Stimulated activated CD4-positive, alpha-beta T cell treated with anti-CD3 and anti-CD28 coated beads, Interleukin-2, amount 100 ng/mL, for 48 hours (primary cell): ENCODE data around the gene TTC7B.
"Not testable (repeated sequence)": the region's sequence is repeated elsewhere in the genome, so short reads cannot be mapped to it uniquely, and the experiment has no call there.

Experiments used
- DNase-seq, 2 donors: peaks; one replicate each; pipeline ENCODE4 v3.0.0-alpha.2; 2020

TTC7B gene

GRCh38 chr14:90830931-90831701 is 14.9 kb upstream of the TTC7B start:
- DNase-seq, result no peak

- no peak for DNase-seq
Measured at GRCh38 chr14:90829677-90830076, 13.4 kb upstream of the TTC7B start.

GRCh38 chr14:90828642-90829487 is 12.6 kb upstream of the TTC7B start:
- no peak for DNase-seq

- peak; percentile 85 to 89 for DNase-seq
Measured at GRCh38 chr14:90827919-90828610, 11.8 kb upstream of the TTC7B start.

GRCh38 chr14:90823542-90823941 is 7.3 kb upstream of the TTC7B start:
- not testable (repeated sequence) for DNase-seq

DNA sequence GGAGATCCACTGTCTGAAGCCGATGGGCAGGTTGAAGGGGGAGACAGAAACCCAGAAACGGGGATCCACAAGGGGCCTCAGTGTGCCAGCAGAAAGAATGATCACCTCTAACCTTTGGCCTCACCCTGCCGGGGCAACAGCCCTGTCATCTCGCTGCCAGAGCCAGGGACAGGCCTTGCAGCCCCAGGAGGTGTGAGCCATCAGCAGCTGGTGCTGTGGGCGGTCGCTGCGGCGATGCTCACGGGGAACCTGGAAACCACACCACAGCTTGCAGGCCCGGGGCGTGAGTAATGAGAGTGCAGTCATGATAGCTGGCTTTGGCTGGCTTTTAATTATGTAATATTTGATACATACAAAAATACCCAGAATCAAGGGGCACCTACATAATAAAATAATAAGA is 4.7 kb upstream of the TTC7B start:
- peak; percentile 65 to 73 for DNase-seq

DNA sequence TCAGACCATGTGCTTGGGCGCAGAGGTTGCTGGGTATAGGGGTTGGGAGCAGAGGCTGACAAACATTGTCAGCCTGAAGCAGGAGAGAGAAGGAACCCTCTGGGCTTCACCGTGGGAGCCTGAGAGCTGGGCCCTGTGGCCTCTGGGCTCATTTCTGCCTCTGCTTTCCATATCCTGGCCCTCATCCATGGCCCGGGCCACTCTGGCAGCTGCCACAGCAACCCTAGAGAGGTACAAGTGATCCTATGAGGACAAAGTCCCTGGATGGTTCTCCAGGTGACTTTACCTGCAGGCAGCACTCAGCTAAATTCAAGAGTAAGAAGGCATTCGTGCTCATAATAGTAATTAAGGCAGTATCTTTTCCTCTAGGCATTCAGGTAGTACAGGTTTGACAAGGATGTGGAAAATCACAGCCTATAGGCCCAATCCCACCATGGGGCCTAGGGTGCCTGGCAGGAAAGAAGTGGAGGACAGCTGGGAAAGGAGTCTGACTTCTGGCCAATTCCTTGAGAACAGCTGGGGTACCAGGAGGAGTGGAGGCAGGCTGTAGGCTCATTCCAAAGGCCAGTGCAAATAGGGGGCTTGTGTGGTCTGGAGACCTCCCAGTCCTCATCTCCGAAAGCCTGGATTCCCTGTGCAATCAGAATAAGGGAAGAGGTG is 3.6 kb upstream of the TTC7B start:
- no peak for DNase-seq

GRCh38 chr14:90818715-90819114 is 2.5 kb upstream of the TTC7B start:
- no peak for DNase-seq

DNA sequence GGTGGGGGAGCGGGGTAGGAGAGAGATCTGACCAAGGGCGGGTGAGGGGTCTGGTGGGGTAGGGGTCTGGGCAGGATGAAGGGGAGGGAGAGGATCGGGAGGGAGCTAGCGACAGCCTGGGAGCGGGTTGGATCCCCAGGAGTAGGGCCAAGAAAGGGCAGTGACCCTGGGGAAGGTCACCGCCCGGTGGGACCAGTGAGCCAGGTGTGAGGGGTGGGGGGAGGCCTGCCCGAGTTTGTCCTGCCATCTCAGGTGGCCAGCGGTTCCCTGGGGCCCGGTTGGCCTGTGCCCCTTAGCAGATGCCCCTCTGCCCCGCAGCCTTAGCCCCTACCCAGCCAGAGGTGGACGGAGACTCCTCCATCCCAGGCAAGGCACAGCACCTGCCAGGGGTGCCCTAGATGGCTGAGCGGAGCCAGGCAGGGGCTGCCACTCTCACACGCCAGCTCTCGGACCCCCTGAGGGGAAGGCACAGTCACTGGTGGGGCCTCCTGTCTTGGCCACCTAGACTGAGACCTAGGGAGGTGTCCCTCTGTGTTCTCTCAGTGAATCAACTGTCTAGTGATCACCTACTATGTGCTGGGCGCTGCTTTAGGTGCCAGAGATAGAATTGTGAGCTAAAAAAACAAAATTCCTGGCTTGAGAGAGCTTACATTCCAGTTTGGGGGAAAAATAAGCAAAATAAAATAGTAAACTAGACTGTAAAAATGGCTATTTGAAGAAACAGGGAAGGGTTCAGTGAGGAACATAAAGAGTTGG is 629 bp upstream of the TTC7B start:
- DNase-seq, result no peak

DNA sequence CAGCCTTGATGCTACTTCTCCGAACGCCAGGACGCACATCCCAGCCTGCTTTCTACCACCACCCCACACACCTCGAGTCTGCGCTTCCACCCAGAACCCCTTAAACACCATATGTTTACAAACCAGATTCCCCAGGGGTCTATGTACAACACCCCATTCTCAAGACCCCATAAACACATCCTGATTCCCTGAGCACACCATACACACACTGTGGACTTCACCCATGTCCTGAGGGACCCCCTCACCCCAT is 733 bp downstream of the TTC7B start:
- DNase-seq, result no peak

GRCh38 chr14:90814806-90815571 is 1.2 kb downstream of the TTC7B start:
- DNase-seq, result no peak

DNA sequence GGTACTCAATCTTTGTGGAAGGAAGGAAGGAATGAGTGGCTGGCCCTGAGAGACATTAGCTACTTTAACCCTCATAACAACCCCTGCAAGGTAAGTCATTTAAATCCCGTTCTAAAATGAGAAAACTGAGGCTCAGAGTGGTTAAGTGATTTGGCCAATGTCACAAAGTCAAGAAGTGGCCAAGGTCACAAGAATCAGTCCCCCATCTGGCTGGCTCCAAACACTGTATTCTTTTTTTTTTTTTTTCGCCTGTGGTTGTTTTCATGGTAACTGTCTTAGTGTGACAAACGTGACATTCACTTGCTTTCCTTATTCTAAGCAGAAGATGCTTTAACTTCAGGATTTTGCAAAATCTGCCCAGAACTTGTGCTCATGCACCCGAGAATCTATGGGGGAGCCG is 2.8 kb downstream of the TTC7B start:
- DNase-seq, result no peak

DNA sequence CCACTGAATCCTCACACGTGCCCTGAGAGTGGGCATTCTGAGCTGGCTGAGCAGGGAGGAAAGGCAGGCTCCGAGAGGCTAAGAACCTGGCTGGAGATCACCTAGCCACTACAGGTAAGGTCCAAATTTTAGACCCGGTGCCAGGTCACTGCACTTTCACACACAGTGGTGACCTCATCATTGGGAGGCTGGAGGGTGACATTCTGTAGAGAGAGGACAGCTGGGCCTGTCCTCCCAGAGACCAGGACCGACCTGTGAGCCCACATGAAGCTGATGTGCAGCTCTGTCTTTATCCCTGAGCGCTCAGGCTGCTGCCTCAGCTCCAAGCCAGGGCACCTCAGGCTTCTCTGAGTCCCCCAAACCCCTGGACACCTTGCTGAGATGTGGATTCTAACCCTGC is 4.1 kb downstream of the TTC7B start:
- DNase-seq, result no peak

DNA sequence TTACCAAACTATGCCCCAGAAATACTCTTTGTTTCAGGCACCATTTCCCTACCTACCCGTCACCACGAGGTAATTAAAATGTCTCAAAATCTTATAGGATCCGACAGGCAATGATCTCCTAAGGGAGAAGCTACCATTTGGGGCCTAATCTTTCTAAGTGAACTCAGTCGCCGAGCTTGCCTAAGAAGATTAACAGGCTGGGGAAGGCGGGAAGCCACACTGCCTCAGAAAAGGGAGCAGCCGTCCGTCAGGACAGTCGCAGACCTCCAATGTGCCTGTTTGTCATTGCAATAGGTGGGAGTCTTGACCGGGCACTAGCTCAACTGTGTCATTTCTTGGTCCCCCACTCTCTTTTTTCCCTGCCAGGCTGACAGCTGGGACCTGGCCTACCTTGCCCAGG is 4.6 kb downstream of the TTC7B start:
- DNase-seq, result no peak

DNA sequence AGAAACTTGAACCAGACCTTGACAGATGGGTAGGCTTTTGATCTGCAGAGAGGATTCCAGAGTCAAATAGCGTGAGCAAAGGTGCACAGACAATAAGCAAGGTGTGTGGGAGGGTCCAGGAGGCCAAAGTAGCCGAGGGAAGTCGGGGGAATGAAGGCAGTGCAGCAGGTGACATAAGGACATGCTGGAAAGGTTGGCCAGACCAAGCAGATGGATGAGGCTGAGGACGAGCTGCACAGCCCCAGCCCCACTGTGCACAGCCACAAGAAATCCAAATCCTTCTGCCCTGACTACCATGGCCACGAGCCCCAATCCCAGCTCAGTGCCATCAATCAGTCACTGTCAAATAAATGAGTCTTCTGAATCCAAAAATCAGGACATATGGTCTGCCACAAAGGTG is 5.4 kb downstream of the TTC7B start:
- no peak for DNase-seq

DNA sequence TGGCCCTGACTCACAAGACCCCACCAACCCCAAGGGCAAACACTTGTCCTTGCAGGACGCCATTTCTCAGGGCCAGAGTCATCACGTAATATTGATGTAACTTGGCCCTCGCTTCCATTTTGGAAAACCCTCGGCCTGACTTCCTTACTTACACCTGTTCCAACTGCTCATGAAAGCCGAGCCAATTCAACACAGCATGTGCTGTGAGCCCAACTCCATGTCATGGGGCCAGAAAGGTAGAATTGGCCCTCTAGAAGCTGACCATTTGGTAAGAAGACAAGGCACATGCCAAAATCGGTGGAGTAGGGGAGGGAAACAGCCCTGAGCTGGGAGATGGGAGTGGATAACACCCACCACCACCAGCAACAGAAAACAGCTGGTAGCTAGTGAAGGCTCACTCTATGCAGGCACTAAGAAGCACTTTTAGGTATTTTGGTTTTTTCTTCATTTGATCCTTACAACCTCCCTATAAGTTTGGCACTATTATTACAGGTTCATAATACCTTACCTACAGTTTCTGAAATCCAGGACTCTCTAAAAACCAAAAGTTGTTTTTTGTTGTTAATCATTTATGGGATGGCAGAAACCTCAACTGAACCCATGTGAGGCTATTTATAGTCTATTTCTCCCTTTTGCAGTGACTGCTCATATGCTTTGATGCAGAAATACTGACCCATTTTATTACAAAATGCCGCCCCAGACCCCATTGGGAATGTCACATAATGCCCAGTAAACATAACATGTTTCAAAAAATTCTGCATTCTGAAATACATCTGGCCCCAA is 6.5 kb downstream of the TTC7B start:
- no peak for DNase-seq

- DNase-seq, result no peak
Measured at GRCh38 chr14:90808759-90809529, 7.3 kb downstream of the TTC7B start.

GRCh38 chr14:90807060-90807459 is 9.2 kb downstream of the TTC7B start:
- DNase-seq, result no peak

- DNase-seq, result no peak
Measured at GRCh38 chr14:90805662-90806540, 10.3 kb downstream of the TTC7B start.
